K562 (cell line): ENCODE results near the gene ERC2. TPM values are rescaled to one million over a fixed set of nuclear protein-coding genes. Genes with fewer than 3 reads are reported as not detected.

ENCODE experiments used
- ATAC-seq: fragments of 200-7000 bp; cut with Tn5 transposase; 3 replicates; pipeline ENCODE4 v1.9.1; 2020; ENCODE audit warnings: moderate library complexity
- BruUV-seq: library from RNA; stranded (reverse); fragments of 400-500 nt; replicated peaks from 2 replicates; lab custom pipeline; 2021; lab: Mats Ljungman, UMichigan
- CTCF ChIA-PET: fragments of 300-600 bp; formaldehyde crosslinking; extraction: SDS; loops from one replicate; lab custom pipeline; 2021; ENCODE audit warnings: low intra/inter-chr PET ratio; lab: Yijun Ruan, JAX
- POLR2A ChIA-PET: fragments of 300-600, 350-650 bp; sonication (Branson Sonifier 250); formaldehyde crosslinking; extraction: SDS; loops from one replicate; lab custom pipeline; 2021; ENCODE audit warnings: antibody characterized with exemption, inconsistent platforms; lab: Yijun Ruan, JAX
- DNase-seq, 4 experiments: peaks; one replicate each; pipeline versions ENCODE4 v3.0.0 to v3.0.0-alpha.2; 2011 to 2018; ENCODE audit warnings: low spot score in 3 of 4, mixed read lengths in 3 of 4; ENCODE audit errors: extremely low read depth in 1 of 4
- FAIRE-seq: peaks from 2 replicates; lab custom pipeline; 2011; peaks lifted over from hg19 to GRCh38; lab: Jason Lieb, UNC
- H2AFZ ChIP-seq: 2 replicates; pipeline ENCODE4 v1.6.0; 2011; ENCODE audit warnings: low read depth, low read length, control low read depth, inconsistent platforms
- H3K27ac ChIP-seq: fragments of 200-600 bp; 3 replicates; pipeline ENCODE4 v1.8.0; 2011; ENCODE audit warnings: low read depth, mild to moderate bottlenecking, control low read depth, inconsistent platforms, low read length, moderate library complexity, mixed read lengths; ENCODE audit errors: extremely low read depth
- H3K27me3 ChIP-seq, 2 experiments: fragments of 300-600 bp in 1 of 2; 2 replicates in 1 of 2; 3 replicates in 1 of 2; pipeline versions ENCODE4 v1.6.0 to v1.8.0; 2011; ENCODE audit warnings: inconsistent platforms in 2 of 2, low read length in 2 of 2, mild to moderate bottlenecking in 1 of 2, mixed read lengths in 1 of 2, moderate library complexity in 1 of 2; ENCODE audit not compliant: control insufficient read depth in 2 of 2, insufficient read depth in 2 of 2
- H3K36me3 ChIP-seq: fragments of 300-600 bp; 3 replicates; pipeline ENCODE4 v1.8.0; 2011; ENCODE audit warnings: mild to moderate bottlenecking, low read length, inconsistent platforms; ENCODE audit not compliant: control insufficient read depth, insufficient read depth
- H3K4me1 ChIP-seq, 2 experiments: fragments of 200-600 bp in 1 of 2; replicated peaks in 1 of 2; 2 replicates in 1 of 2; 3 replicates in 1 of 2; pipeline versions ENCODE4 v1.5.1 to v1.8.0; 2011; ENCODE audit warnings: inconsistent platforms in 2 of 2, low read length in 2 of 2, mild to moderate bottlenecking in 1 of 2, mixed read lengths in 1 of 2, moderate library complexity in 1 of 2; ENCODE audit not compliant: control insufficient read depth in 2 of 2, insufficient read depth in 2 of 2
- H3K4me2 ChIP-seq: 2 replicates; pipeline ENCODE4 v1.6.1; 2011; ENCODE audit warnings: low read length, control low read depth, inconsistent platforms, mixed read lengths; ENCODE audit not compliant: insufficient read depth
- H3K4me3 ChIP-seq: fragments of 200-600 bp; sonication (generic), shearing (Covaris generic); 2 replicates; pipeline ENCODE4 v1.5.1; 2016; ENCODE audit warnings: control low read depth, inconsistent platforms
- H3K79me2 ChIP-seq: fragments of 200-600 bp; 3 replicates; pipeline ENCODE4 v1.8.0; 2011; ENCODE audit warnings: low read length, inconsistent platforms; ENCODE audit not compliant: control insufficient read depth, insufficient read depth
- H3K9ac ChIP-seq, 2 experiments: 2 replicates each; pipeline versions ENCODE4 v1.6.0 to v1.6.1; 2011; ENCODE audit warnings: low read depth in 2 of 2, low read length in 2 of 2, control low read depth in 1 of 2, inconsistent platforms in 1 of 2, mild to moderate bottlenecking in 1 of 2, mixed read lengths in 1 of 2; ENCODE audit not compliant: insufficient read depth in 1 of 2
- H3K9me1 ChIP-seq: one replicate; pipeline ENCODE4 v1.6.0; 2011; ENCODE audit warnings: inconsistent platforms, mild to moderate bottlenecking, low read length, moderate library complexity; ENCODE audit not compliant: control insufficient read depth, insufficient read depth
- H3K9me3 ChIP-seq: replicated peaks from 2 replicates; pipeline ENCODE4 v1.5.1; 2011; ENCODE audit warnings: low read depth, low read length, inconsistent platforms; ENCODE audit not compliant: control insufficient read depth, insufficient read depth
- H4K20me1 ChIP-seq: replicated peaks from 2 replicates; pipeline ENCODE4 v1.6.1; 2011; ENCODE audit warnings: low read length, inconsistent platforms, mixed read lengths; ENCODE audit not compliant: control insufficient read depth, insufficient read depth
- ARHGAP35 ChIP-seq: fragments of 450-650 bp; IDR thresholded peaks from 2 replicates; pipeline ENCODE4 v1.6.1; 2018; ENCODE audit not compliant: partially characterized antibody
- CAMTA2 ChIP-seq: fragments of 250-450 bp; sonication (Bioruptor Pico); conservative IDR thresholded peaks from 2 replicates; pipeline ENCODE4 v1.5.1; 2022
- CBX3 ChIP-seq, 2 experiments: IDR thresholded peaks; 1 replicate in 1 of 2; 2 replicates in 1 of 2; pipeline ENCODE4 v1.6.1; 2012; ENCODE audit warnings: inconsistent platforms in 2 of 2, low read length in 2 of 2, borderline replicate concordance in 1 of 2, control low read depth in 1 of 2
- CEBPG ChIP-seq, 3 experiments: fragments of 200-800 bp in 1 of 3; sonication (Bioruptor generic) in 1 of 3; sonication (generic) in 1 of 3; formaldehyde crosslinking in 1 of 3; IDR thresholded peaks in 2 of 3; conservative IDR thresholded peaks in 1 of 3; 2 replicates each; pipeline versions ENCODE4 v1.6.1 to v1.8.0; 2016 to 2022; ENCODE audit warnings: missing compliant biosample characterization in 2 of 3, missing genetic modification characterization in 2 of 3, mild to moderate bottlenecking in 1 of 3, missing genetic modification reagents in 1 of 3
- CHD2 ChIP-seq: IDR thresholded peaks from 2 replicates; pipeline ENCODE4 v1.6.1; 2011; ENCODE audit warnings: low read depth, low read length
- FOS ChIP-seq: IDR thresholded peaks from 3 replicates; pipeline ENCODE4 v1.6.1; 2011; ENCODE audit not compliant: insufficient read length; ENCODE audit errors: extremely low read depth
- GTF3C2 ChIP-seq: IDR thresholded peaks from 3 replicates; pipeline ENCODE4 v1.6.1; 2011; ENCODE audit warnings: borderline replicate concordance, mild to moderate bottlenecking, moderate library complexity; ENCODE audit not compliant: insufficient read length; ENCODE audit errors: extremely low read depth
- MNT ChIP-seq, 2 experiments: fragments of 450-650 bp; conservative IDR thresholded peaks; 2 replicates each; pipeline ENCODE4 v1.6.1; 2017; ENCODE audit warnings: mild to moderate bottlenecking in 2 of 2, moderate library complexity in 2 of 2
- NR2C2 ChIP-seq, 2 experiments: fragments of 200-800 bp in 1 of 2; sonication (Bioruptor generic) in 1 of 2; sonication (generic) in 1 of 2; formaldehyde crosslinking in 1 of 2; IDR thresholded peaks; 2 replicates each; pipeline versions ENCODE4 v1.6.1 to v1.8.0; 2016 to 2022; ENCODE audit warnings: mild to moderate bottlenecking in 1 of 2, missing compliant biosample characterization in 1 of 2, missing genetic modification characterization in 1 of 2, missing genetic modification reagents in 1 of 2
- PTRF ChIP-seq: fragments of 450-650 bp; IDR thresholded peaks from 2 replicates; pipeline ENCODE4 v1.6.1; 2016; ENCODE audit warnings: mild to moderate bottlenecking, missing genetic modification characterization, missing compliant biosample characterization
- SIN3A ChIP-seq, 2 experiments: fragments of 150-350 bp in 1 of 2; IDR thresholded peaks; 2 replicates each; pipeline ENCODE4 v1.6.1; 2011 to 2016; ENCODE audit warnings: borderline replicate concordance in 2 of 2, low read depth in 2 of 2, low read length in 2 of 2, mild to moderate bottlenecking in 2 of 2, moderate library complexity in 2 of 2; ENCODE audit not compliant: control insufficient read depth in 1 of 2
- ZBED1 ChIP-seq: IDR thresholded peaks from 2 replicates; pipeline ENCODE4 v1.6.1; 2014
- ZNF133 ChIP-seq: fragments of 250-450 bp; sonication (Bioruptor Pico); IDR thresholded peaks from 2 replicates; pipeline ENCODE4 v1.4.0; 2020; ENCODE audit warnings: mild to moderate bottlenecking
- WGBS: fragments of 100-300 bp; shearing (Covaris generic); methylation state at CpG from one replicate; pipeline ENCODE4 v1.1.6; 2016; ENCODE audit warnings: low coverage, mixed read lengths; ENCODE audit not compliant: insufficient coverage; ENCODE audit errors: missing lambda C conversion rate; 5-methylcytosine and 5-hydroxymethylcytosine counted together
- in situ Hi-C: fragments of 300-500 bp; cut with MboI; formaldehyde crosslinking; loops from 4 replicates; pipeline ENCODE4 v1.15.0; 2018; ENCODE audit warnings: inconsistent platforms, mixed read lengths
- intact Hi-C: fragments of 100-400 bp; cut with micrococcal nuclease; formaldehyde crosslinking; loops from 2 replicates; pipeline ENCODE4 v1.14.2; 2022
- polyA plus RNA-seq, 8 experiments: library from polyadenylated mRNA; depleted of rRNA in 4 of 8; stranded (reverse) in 5 of 8; unstranded in 3 of 8; fragments of >200 nt; fragmentation: Nextera tagmentation in 2 of 8; fragmentation: Illumina TruSeq in 1 of 8; extraction: Ambion mirVana in 2 of 8; extraction: Trizol in 1 of 8; gene quantifications; 2 replicates each; pipeline versions ENCODE4 v1.2.1 to v1.2.3, GENCODE V29; 2011 to 2014; ENCODE audit warnings: inconsistent platforms in 1 of 8, missing spikeins in 1 of 8
- total RNA-seq, 7 experiments: library from RNA; depleted of rRNA in 6 of 7; stranded (reverse); fragments of >200 nt in 6 of 7; fragmentation: Illumina TruSeq in 2 of 7; extraction: Trizol in 2 of 7; gene quantifications; 2 replicates each; pipeline versions ENCODE4 v1.2.1 to v1.2.3, GENCODE V29; 2011 to 2021; ENCODE audit warnings: low replicate concordance in 1 of 7

The ERC2 gene
- total and polyA plus RNA-seq, 9 of the 15 experiments (the other 6 are each of a cell fraction or from before 2014, with no cell fraction given): 0.04 to 0.18 (median 0.07) TPM; not detected in 2

- Histone ChIP-seq H4K20me1 (no peaks in the 10 kb centered on the region), H3K9me1 (no peaks in the 10 kb centered on the region), H3K9ac (no peak overlapping the region), H3K27me3 (no peaks in the 10 kb centered on the region), H3K9me3 (no peaks in the 10 kb centered on the region), H3K4me3 (no peak overlapping the region), H3K4me2 (no peak overlapping the region), H2AFZ (no peak overlapping the region), H3K27ac (no peak overlapping the region), H3K4me1 (peaks cover 0 to 3% of the 10 kb centered on the region in 2 experiments; a peak in 2 of 5 replicates), H3K36me3 (no peaks in the 10 kb centered on the region), H3K79me2 (no peaks in the 10 kb centered on the region)
- TF ChIP-seq CHD2: no peak
- no peak for TF ChIP-seq ARHGAP35
- TF ChIP-seq SIN3A (IDR thresholded peaks at IDR 0.05; ENCODE audit: borderline replicate concordance in 2 of 2, control insufficient read depth in 1 of 2, low read depth in 2 of 2, low read length in 2 of 2): no peak
- TF ChIP-seq CEBPG (CRISPR knock-in tag; IDR thresholded peaks at IDR 0.05): no peak
- TF ChIP-seq CEBPG (tag; conservative IDR thresholded peaks at IDR 0.05 in 1 of 2, IDR thresholded peaks at IDR 0.05 in 1 of 2): no peak
- TF ChIP-seq ZBED1: no peak
- no peak for TF ChIP-seq FOS
- TF ChIP-seq ZNF133 (CRISPR knock-in tag): no peak
- no peak for TF ChIP-seq PTRF (tag)
- TF ChIP-seq MNT (conservative IDR thresholded peaks at IDR 0.05): no peak
- TF ChIP-seq GTF3C2: no peak
- no peak for TF ChIP-seq NR2C2 (CRISPR knock-in tag; IDR thresholded peaks at IDR 0.05)
- TF ChIP-seq NR2C2 (tag; IDR thresholded peaks at IDR 0.05): no peak
- no peak for TF ChIP-seq CBX3 (IDR thresholded peaks at IDR 0.05; ENCODE audit: borderline replicate concordance in 1 of 2, low read length in 2 of 2)
- TF ChIP-seq CAMTA2: no peak
- in situ Hi-C loops: no loop called here
- no peak for FAIRE-seq
- ChIA-PET CTCF (no interaction called here), POLR2A (no interaction called here)
- BruUV-seq: no TSS peak
- DNase-seq: no peak
- intact Hi-C loops: no loop called here
- 0% methylated on average over 4 of the region's 4 CpGs for WGBS
- ATAC-seq: no peak
Measured at GRCh38 chr3:56406826-56407515, 61.3 kb downstream of the ERC2 start.
